Panc1 (cell line): ENCODE results near the gene ADCYAP1R1. TPM values are rescaled to one million over a fixed set of nuclear protein-coding genes. Genes with fewer than 3 reads are reported as not detected.

ENCODE experiments used
- ATAC-seq: fragments of 200-7000 bp; cut with Tn5 transposase; 2 replicates; pipeline ENCODE4 v1.9.1; 2020; ENCODE audit warnings: mild to moderate bottlenecking, moderate library complexity
- BruUV-seq: library from RNA; stranded (reverse); fragments of 400-500 nt; replicated peaks from 2 replicates; lab custom pipeline; 2021; lab: Mats Ljungman, UMichigan
- CTCF ChIA-PET: fragments of 300-600 bp; sonication (Branson Sonifier 250); formaldehyde crosslinking; loops from one replicate; lab custom pipeline; 2022; ENCODE audit warnings: antibody characterized with exemption; lab: Charles Lee
- POLR2A ChIA-PET: fragments of 300-600 bp; sonication (Branson Sonifier 250); formaldehyde crosslinking; loops from one replicate; lab custom pipeline; 2022; ENCODE audit warnings: antibody characterized with exemption; lab: Charles Lee
- DNase-seq: peaks from one replicate; pipeline ENCODE4 v3.0.0-alpha.2; 2010; ENCODE audit warnings: low read depth, low spot score
- H3K27ac ChIP-seq: 2 replicates; pipeline ENCODE4 v1.5.1; 2011; ENCODE audit warnings: mild to moderate bottlenecking, low read length, inconsistent platforms
- H3K27me3 ChIP-seq: fragments of 200-500 bp; sonication (Bioruptor generic); 2 replicates; pipeline ENCODE4 v1.6.0; 2014; ENCODE audit warnings: low read length, inconsistent platforms; ENCODE audit not compliant: control insufficient read depth, insufficient read depth
- H3K36me3 ChIP-seq: fragments of 200-500 bp; sonication (Bioruptor generic); 2 replicates; pipeline ENCODE4 v1.5.1; 2014; ENCODE audit warnings: inconsistent platforms, mild to moderate bottlenecking, low read length, moderate library complexity; ENCODE audit not compliant: control insufficient read depth, insufficient read depth
- H3K4me1 ChIP-seq: 2 replicates; pipeline ENCODE4 v1.5.1; 2011; ENCODE audit warnings: inconsistent platforms, mild to moderate bottlenecking, low read length, moderate library complexity; ENCODE audit not compliant: control insufficient read depth, insufficient read depth
- H3K4me3 ChIP-seq, 2 experiments: 2 replicates each; pipeline ENCODE4 v1.5.1; 2011 to 2012; ENCODE audit warnings: low read depth in 2 of 2, low read length in 2 of 2, mild to moderate bottlenecking in 2 of 2, inconsistent platforms in 1 of 2, moderate library complexity in 1 of 2
- H3K9me3 ChIP-seq: fragments of 200-500 bp; sonication (Bioruptor generic); 2 replicates; pipeline ENCODE4 v1.5.1; 2014; ENCODE audit warnings: low read depth, mild to moderate bottlenecking, inconsistent platforms, low read length, moderate library complexity; ENCODE audit not compliant: control insufficient read depth, insufficient read depth
- CTCF ChIP-seq: fragments of 450-650 bp; IDR thresholded peaks from 2 replicates; pipeline ENCODE4 v1.5.1; 2017; ENCODE audit warnings: mild to moderate bottlenecking
- POLR2AphosphoS5 ChIP-seq: IDR thresholded peaks from 2 replicates; pipeline ENCODE4 v1.6.1; 2012; ENCODE audit warnings: mild to moderate bottlenecking, low read depth, low read length, moderate library complexity
- REST ChIP-seq, 2 experiments: IDR thresholded peaks; 2 replicates each; pipeline ENCODE4 v1.6.1; 2011 to 2012; ENCODE audit warnings: low read depth in 2 of 2, control low read depth in 1 of 2, low read length in 1 of 2, mild to moderate bottlenecking in 1 of 2, moderate library complexity in 1 of 2; ENCODE audit not compliant: insufficient read depth in 1 of 2
- SIN3A ChIP-seq: IDR thresholded peaks from 2 replicates; pipeline ENCODE4 v1.6.1; 2012; ENCODE audit warnings: low read depth, mild to moderate bottlenecking, low read length, moderate library complexity, borderline replicate concordance; ENCODE audit not compliant: insufficient read depth
- TCF7L2 ChIP-seq: IDR thresholded peaks from 2 replicates; pipeline ENCODE4 v1.6.1; 2011; ENCODE audit warnings: mild to moderate bottlenecking, low read depth, low read length, inconsistent platforms
- in situ Hi-C: cut with HindIII; loops from 2 replicates; pipeline ENCODE4 v1.10.0; 2016; ENCODE audit warnings: low sequenced_read_pairs, low pct_unique_long_range_greater_than_20kb
- intact Hi-C: fragments of 100-400 bp; cut with micrococcal nuclease; formaldehyde crosslinking; loops from one replicate; pipeline ENCODE4 v1.10.0; 2022; ENCODE audit not compliant: unreplicated experiment
- total RNA-seq: library from RNA; stranded (reverse); gene quantifications from one replicate; pipeline ENCODE4 v1.2.1, GENCODE V29; 2021; ENCODE audit not compliant: unreplicated experiment

The ADCYAP1R1 gene
- total RNA-seq, 1 experiment from 2014 or later: not detected

GRCh38 chr7:31084226-31084625, 32.1 kb downstream of the ADCYAP1R1 start:
- DNase-seq: no peak
- no peaks in the 10 kb centered on the region for H3K4me1 ChIP-seq
- no peaks in the 10 kb centered on the region for H3K9me3 ChIP-seq
- in situ Hi-C loops: no loop called here
- H3K36me3 ChIP-seq: no peaks in the 10 kb centered on the region
- no peak for TF ChIP-seq REST (IDR thresholded peaks at IDR 0.05; ENCODE audit: insufficient read depth in 1 of 2, low read depth in 2 of 2, low read length in 1 of 2)
- TF ChIP-seq POLR2AphosphoS5: no peak
- TF ChIP-seq TCF7L2: no peak
- TF ChIP-seq CTCF: no peak
- no peak for TF ChIP-seq SIN3A
- no peak for ATAC-seq
- no peak overlapping the region for H3K27ac ChIP-seq
- H3K27me3 ChIP-seq: peaks cover 28% of the 10 kb centered on the region
- CTCF ChIA-PET: no interaction called here
- intact Hi-C loops: no loop called here
- H3K4me3 ChIP-seq: no peak overlapping the region
- POLR2A ChIA-PET: no interaction called here
- BruUV-seq: no TSS peak

GRCh38 chr7:31087351-31087750, 35.2 kb downstream of the ADCYAP1R1 start:
- CTCF ChIA-PET: interaction anchor here (1.0 kb wide), 1 partner anchor 38 kb away, joined by 3 read pairs; no protein-coding TSS in a partner anchor
- BruUV-seq: no TSS peak

More at GRCh38 chr7:31087351-31087750, 35.2 kb downstream of the ADCYAP1R1 start:
- TF ChIP-seq SIN3A: no peak
- TF ChIP-seq CTCF: no peak
- TF ChIP-seq POLR2AphosphoS5: no peak
- no peak for TF ChIP-seq REST (IDR thresholded peaks at IDR 0.05; ENCODE audit: insufficient read depth in 1 of 2, low read depth in 2 of 2, low read length in 1 of 2)
- TF ChIP-seq TCF7L2: no peak
- POLR2A ChIA-PET: no interaction called here
- no peaks in the 10 kb centered on the region for H3K4me1 ChIP-seq
- no peak; the same call in 1 of the 2 replicates for ATAC-seq
- H3K27me3 ChIP-seq: peaks cover 20% of the 10 kb centered on the region
- in situ Hi-C loops (no loop called here), intact Hi-C loops (no loop called here)
- H3K27ac ChIP-seq: no peak overlapping the region
- H3K9me3 ChIP-seq: no peaks in the 10 kb centered on the region
- no peak for DNase-seq
- H3K4me3 ChIP-seq: no peak overlapping the region
- no peaks in the 10 kb centered on the region for H3K36me3 ChIP-seq
